OCI-LY1 (cell line): ENCODE data around the gene CLEC4E.

Experiments used
- CTCF ChIP-seq: fragments of 200-600 bp; sonication (generic), shearing (Covaris generic); IDR thresholded peaks from 2 replicates; pipeline ENCODE4 v1.5.1; 2017; ENCODE audit warnings: mild to moderate bottlenecking, antibody characterized with exemption, low read length, moderate library complexity, mixed read lengths
- EZH2 ChIP-seq: fragments of 200-600 bp; sonication (generic), shearing (Covaris generic); IDR thresholded peaks from 2 replicates; pipeline ENCODE4 v1.8.0; 2017; ENCODE audit warnings: borderline replicate concordance, mixed run types, mild to moderate bottlenecking, antibody characterized with exemption, low read length, moderate library complexity, mixed read lengths

GRCh38 chr12:8527250-8528130 is 13.2 kb downstream of the CLEC4E start:
- TF ChIP-seq CTCF (no peak), EZH2 (no peak)
